GM21529 (cell line): Measurements from ENCODE around the gene ZNF655.
"Not testable (repeated sequence)": the region's sequence is repeated elsewhere in the genome, so short reads cannot be mapped to it uniquely, and the experiment has no call there.

Experiments
- ATAC-seq: cut with Tn5 transposase; IDR thresholded peaks from one replicate; pipeline ENCODE4 v1.9.1; 2021; ENCODE audit not compliant: unreplicated experiment

ZNF655 gene

DNA sequence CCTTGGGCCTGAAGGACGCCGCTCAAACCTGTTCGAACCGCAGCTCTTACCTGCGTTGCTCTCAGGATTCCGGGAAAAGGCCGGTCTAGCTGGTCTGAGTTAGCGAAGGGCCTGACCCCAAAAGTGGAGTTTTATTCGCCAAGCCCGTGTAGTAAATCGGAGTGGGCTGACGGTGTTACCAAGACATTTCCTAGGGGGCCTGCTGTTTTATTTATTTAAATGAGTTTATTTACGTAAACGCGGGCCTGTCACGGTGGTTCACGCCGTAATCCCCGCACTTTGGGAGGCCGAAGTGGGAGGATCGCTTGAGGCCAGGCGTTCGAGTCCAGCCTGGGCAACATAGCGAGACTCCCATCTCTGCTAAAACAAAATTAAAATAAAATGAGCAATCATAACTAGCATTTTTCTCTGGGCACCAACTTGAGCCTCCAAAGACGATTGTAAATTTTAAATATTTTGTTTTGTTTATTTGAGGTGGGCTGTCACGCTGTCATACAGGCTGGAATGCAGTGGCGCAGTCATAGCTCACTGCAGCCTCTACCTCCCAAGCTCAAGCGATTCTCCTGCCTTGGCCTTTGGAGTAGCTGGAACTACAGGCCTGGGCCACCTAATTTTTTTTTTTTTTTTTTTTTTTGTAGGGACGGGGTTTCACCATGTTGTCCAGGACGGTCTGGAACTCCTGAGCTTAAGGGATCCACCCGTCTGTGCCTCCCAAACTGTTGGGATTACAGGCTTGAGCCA lies 903 bp downstream of the ZNF655 start:
- no peak for ATAC-seq

- ATAC-seq: no peak
Observed at GRCh38 chr7:99560834-99561736, 2.6 kb downstream of the ZNF655 start.

DNA sequence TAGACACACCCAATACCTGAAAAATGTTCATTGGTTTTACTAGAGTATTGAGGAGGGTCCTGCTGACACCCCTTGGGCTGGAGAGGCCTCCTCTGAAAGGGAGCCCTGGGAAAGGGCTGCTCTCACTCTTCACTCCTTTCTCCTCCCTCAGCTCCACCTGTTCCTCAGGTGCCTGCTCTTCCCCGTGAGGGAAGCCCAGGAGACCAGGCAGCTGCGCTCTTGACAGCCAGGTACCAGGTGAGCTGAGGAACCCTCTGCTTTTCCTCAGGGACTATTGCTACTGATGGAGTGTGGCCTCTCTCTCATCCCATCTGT lies 3.3 kb downstream of the ZNF655 start:
- no peak for ATAC-seq

- no peak for ATAC-seq
Observed at GRCh38 chr7:99562114-99562784, 3.8 kb downstream of the ZNF655 start.

DNA sequence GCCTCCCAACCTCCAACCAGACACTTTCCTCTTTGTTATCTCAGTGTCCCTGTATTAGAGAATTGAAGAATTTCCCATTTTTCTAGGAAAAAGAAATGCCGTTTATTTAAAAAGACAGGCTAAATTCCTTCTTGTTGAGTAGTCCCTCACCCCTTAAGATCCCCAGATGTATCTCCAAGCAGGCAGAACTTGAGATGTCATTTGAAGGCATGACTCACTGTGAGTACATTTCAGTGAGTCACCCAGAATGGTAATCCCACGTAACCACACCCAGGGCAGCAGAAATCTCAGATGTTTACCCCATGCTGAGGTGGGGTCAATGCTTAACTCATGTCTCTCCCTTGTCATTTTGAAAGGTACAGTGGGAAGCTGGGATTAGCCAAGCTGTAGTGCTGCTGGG lies 4.4 kb downstream of the ZNF655 start:
- ATAC-seq: no peak

DNA sequence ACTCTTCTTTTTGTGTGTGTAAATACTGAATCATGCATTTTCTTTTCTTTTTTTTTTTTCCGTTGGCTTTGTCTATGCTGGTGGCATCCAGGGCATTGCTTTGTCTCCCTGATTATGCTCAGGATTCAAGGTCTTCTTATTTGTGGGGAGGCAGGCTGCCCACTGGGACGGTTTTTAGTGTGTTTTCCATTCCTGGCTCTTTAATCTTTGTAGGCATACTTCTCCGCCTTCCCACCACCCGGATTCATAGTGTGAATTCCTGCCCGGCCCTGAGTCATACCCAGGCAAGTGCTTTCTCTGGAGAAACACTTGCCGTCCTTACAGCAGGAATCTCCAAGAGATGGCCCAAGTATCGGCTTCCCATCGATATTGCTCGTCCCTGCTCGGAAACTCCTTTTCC lies 5.2 kb downstream of the ZNF655 start:
- ATAC-seq: no peak

GRCh38 chr7:99568770-99569169 lies 10.3 kb downstream of the ZNF655 start:
- not testable (repeated sequence) for ATAC-seq

DNA sequence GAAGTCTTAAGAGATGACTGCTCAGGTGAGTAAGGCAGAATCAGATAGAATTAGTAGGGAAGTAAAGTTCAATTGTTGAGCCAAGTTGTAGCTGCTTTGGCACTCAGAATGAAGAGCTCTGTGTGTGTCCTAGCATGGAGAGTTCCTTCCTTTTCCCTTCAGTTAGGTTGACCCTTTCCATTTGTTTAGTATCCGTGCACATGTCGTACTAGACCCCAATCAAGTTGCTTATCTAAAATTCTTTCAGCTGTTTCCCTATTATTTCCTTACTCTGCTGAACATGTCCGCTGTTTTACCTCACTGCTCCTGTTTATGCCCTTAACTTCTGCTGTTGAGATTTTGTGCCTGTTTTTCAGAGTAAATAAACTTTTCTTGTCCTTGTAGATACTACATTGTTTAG lies 13.3 kb downstream of the ZNF655 start:
- ATAC-seq: no peak

GRCh38 chr7:99573257-99573656 lies 14.8 kb downstream of the ZNF655 start:
- ATAC-seq: no peak

- ATAC-seq: no peak
Observed at GRCh38 chr7:99576251-99576650, 17.8 kb downstream of the ZNF655 start.

GRCh38 chr7:99579281-99579955 lies 21.0 kb downstream of the ZNF655 start:
- ATAC-seq: no peak

DNA sequence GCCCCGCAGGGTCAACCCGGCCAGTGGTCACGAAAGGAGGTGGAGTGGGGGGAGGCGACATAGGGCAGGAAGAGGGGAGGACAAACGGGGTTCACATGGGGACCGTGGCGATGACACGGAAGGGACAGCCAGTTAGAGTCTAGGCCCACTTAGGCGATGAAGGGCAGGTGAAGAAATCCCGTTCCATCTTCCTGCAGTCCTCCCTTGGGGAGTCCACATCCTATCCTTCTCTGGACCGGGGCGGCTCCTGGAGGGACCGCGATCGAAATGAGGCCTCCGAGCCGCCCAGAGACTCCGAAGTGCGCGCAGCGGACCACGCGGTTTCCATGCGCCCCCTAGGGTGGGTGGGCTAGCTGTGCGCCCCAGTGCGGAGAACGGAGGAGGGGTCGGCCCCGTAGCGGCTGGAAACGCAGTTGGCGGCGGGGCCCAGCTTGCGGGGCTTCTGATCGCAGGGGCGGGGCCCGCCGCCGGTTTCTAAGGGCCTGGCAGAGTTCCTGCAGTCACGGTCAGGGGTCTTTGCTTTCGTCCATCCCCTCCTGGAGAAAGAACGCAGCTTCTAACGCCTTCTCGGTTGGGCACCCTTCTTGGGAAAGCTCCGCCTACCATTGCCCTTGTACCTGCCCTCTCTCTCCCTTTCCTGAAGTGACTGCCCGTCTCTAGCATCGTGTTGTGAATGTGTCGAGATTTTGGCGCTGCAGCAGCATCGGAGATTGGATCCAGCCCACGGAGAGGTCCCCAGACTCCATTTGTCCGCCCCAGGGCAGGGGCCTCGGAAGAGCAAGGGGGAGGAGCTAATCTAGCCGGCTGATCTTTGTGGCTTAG lies 21.7 kb downstream of the ZNF655 start:
- ATAC-seq: no peak

- not testable (repeated sequence) for ATAC-seq
Observed at GRCh38 chr7:99580778-99581332, 22.4 kb downstream of the ZNF655 start.

DNA sequence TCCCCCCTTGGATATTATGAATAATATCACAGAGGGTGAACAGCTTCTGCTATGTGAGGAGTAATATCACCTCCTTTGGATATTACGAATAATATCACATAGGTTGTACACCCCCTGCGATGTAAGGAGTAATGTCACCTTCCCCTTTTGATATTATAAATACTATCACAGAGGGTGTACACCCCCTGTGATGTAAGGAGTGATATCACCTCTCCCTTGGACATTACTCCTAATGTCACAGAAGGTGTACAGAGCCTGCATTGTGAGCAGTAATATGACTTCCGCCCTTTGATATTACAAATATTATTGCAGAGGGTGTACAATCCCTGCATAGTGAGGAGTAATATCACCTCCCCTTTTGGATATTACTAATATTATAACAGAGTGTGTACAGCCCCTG lies 30.4 kb downstream of the ZNF655 start:
- ATAC-seq: no peak

DNA sequence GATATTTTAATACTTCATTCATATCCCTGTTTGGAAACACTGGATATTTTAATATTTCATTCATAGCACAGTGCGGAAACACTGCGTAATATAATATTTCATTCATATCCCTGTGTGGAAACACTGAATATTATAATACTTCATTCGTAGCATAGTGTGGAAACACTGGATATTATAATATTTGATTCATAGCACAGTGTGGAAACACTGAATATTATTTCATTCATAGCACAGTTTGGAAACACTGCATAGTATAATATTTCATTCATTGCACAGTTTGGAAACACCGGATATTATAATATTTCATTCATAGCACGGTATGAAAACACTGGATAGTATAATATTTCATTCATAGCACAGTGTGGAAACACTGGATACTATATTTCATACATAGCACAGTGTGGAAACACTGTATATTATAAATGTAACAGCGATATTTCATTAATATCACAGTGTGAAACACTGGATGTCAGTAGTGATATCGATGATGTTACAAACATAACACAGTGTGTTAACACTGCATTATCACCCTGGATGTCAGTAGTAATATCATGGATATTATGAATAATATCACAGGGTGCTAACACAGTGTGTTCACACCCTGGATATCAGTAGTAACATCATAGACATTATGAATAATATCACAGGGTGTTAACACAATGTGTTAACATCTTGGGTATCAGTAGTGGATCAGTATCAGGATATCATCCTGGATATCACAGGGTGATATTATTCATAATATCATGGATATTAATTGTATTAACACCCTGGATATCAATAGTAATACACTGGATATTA lies 36.7 kb downstream of the ZNF655 start:
- ATAC-seq: no peak

DNA sequence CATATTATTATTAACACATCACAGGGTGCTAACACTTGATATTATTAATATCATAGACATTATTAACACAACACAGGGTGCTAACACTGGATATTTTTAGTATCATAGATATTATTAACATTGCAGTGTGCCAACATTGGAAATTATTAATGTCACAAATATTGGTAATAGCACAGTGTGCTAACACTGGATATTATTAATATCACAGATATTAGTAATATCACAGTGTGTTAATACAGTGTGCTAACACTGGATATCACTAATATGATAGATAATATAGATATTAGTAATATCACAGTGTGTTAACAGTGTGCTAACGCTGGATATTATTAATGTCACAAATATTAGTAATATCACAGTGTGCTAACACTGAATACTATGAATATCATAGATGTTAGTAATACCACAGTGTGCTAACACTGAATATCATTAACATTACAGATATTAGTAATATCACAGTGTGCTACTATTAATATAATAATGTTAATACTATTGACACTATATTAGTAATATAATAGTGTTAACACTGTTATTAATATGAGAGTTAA lies 38.0 kb downstream of the ZNF655 start:
- ATAC-seq: no peak

DNA sequence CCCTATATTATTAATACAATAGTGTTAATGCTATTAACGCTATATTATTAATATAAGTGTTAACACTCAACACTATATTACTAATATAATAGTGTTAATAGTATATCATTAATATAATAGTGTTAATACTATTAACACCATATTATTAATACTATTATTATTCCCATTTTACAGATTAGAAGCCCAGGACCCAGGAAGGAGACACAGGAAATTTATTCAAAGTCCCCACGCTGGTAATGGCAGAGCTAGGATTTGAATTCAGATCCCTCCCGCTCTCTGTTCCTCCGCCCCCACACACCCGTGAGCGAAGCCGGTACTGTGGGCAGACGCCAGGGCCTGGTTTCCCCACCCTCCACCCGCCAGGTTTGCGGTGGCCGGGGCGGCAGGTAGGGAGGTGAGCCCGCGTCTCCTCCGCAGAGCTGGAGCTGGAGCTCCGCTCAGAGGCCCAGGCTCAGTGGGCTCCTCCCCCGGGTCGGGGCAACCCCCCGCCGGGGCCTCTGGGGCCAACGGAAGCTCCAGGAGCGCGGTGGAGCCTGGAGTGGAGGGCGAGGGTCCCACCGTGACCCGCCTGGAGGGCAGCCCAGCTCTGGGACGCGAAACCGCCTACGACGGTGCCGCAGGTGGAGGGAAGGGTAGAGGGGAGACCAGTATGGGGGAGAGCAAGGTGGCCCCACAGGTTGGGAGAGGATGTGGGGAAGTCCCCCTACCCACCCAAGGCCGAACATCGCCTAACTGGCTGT lies 39.5 kb downstream of the ZNF655 start, which contains the start of gene TMEM225B:
Gene TMEM225B (plus strand): TSS at position 506 of the 740 bp plus-strand sequence. CDS start 6,122 bp downstream, outside the sequence.
- no peak for ATAC-seq

DNA sequence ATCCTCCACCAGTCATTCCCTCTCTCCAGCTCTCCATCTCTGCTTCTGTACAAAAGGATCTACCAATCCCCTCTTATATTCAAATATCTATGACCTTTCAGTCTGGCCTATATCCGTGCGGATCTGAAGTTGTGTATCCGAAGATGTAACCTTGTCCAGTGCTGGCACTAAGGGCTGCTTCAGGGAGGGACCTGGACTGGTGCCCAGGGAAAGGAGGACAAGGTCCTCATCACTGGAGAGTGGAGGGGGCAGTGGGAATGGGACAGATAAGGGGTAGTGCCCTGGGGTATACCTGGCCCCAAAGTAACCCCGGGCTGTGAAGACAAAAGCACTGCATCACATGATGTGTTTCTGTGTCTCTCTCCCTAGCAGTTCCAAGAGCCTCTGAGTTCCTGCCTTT lies 41.4 kb downstream of the ZNF655 start:
- ATAC-seq: no peak
